ENCODE data around the gene CEBPE. TPM values are rescaled to one million over a fixed set of nuclear protein-coding genes. Genes with fewer than 3 reads are reported as not detected.

Gene CEBPE
- total and polyA plus RNA-seq, 2 donors (not counting 1 experiment from before 2014, with no cell fraction given), result 0.37 to 0.45 TPM

DNA sequence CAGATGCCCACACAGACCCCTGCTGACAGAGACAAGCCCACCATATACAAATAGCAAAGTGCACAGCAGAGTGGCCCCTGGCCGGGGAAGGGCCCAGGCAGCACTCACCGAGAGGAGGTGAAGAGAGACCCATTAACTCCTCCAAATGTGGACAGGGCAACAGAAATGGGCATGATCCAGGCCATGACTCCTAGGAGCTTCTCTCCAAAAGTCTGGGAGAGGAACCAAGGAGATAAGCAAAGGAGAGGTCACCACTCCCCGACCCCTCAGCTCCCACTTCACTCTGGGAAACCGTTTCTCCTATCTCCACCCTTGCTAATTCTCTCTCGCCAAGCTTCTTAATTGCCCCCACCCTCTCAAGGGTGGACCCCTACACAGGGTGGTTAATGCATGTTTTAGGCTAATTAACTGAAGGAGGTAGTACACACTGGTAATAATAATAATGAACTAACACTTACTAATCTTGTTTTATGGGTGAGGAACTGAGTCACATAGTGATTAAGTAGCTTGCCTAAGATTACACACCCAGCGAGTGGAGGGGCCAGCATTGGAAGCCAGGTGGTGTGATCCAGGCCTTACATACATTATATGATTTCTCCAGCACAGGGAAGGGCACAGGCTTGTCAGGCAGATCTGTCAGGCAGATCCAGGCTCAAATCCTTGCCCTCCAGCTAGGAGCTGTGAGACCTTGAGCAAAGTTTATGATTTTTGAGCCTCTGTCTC lies 18.9 kb upstream of the CEBPE start:
- DNase-seq (no peak), ATAC-seq (ENCODE audit: low read depth) (no peak)
- Histone ChIP-seq H2AFZ (ENCODE audit: insufficient read depth, low read depth, low read length, poor library complexity, severe bottlenecking) (no peak overlapping the region), H3K9ac (ENCODE audit: low read length) (no peak overlapping the region), H3K36me3 (replicated peaks in 1 of 2; ENCODE audit: control extremely low read depth in 1 of 2, control insufficient read depth in 1 of 2, extremely low read depth in 1 of 2, insufficient read depth in 2 of 2, low read length in 1 of 2) (no peaks in the 10 kb centered on the region), H3K9me3 (ENCODE audit: control extremely low read depth in 1 of 3, control insufficient read depth in 2 of 3, insufficient read depth in 1 of 3, low read length in 2 of 3) (no peaks in the 10 kb centered on the region), H3K4me2 (replicated peaks; ENCODE audit: low read depth, low read length, poor library complexity, severe bottlenecking) (no peak overlapping the region), H3K4me1 (ENCODE audit: control insufficient read depth in 2 of 2, insufficient read depth in 2 of 2, low read length in 2 of 2) (no peaks in the 10 kb centered on the region), H3K4me3 (ENCODE audit: control extremely low read depth in 1 of 5, extremely low read depth in 1 of 5, insufficient read depth in 1 of 5, low read depth in 2 of 5, low read length in 4 of 5) (no peak overlapping the region), H4K20me1 (ENCODE audit: control insufficient read depth, insufficient read depth, low read length, poor library complexity, severe bottlenecking) (no peaks in the 10 kb centered on the region), H3K27me3 (replicated peaks in 1 of 4; ENCODE audit: control extremely low read depth in 1 of 4, control insufficient read depth in 3 of 4, insufficient read depth in 4 of 4, low read length in 3 of 4) (no peaks in the 10 kb centered on the region), H3K79me2 (ENCODE audit: control insufficient read depth, insufficient read depth, low read length) (no peaks in the 10 kb centered on the region), H3K27ac (ENCODE audit: low read length in 2 of 2) (no peak overlapping the region)
- TF ChIP-seq, protein P1, sequence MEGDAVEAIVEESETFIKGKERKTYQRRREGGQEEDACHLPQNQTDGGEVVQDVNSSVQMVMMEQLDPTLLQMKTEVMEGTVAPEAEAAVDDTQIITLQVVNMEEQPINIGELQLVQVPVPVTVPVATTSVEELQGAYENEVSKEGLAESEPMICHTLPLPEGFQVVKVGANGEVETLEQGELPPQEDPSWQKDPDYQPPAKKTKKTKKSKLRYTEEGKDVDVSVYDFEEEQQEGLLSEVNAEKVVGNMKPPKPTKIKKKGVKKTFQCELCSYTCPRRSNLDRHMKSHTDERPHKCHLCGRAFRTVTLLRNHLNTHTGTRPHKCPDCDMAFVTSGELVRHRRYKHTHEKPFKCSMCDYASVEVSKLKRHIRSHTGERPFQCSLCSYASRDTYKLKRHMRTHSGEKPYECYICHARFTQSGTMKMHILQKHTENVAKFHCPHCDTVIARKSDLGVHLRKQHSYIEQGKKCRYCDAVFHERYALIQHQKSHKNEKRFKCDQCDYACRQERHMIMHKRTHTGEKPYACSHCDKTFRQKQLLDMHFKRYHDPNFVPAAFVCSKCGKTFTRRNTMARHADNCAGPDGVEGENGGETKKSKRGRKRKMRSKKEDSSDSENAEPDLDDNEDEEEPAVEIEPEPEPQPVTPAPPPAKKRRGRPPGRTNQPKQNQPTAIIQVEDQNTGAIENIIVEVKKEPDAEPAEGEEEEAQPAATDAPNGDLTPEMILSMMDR (IDR thresholded peaks at IDR 0.05), result no peak
- TF ChIP-seq EZH2 (IDR thresholded peaks at IDR 0.05; ENCODE audit: borderline replicate concordance, insufficient read depth, low read depth, low read length, poor library complexity, severe bottlenecking), result no peak
- Mint-ChIP-seq H3K9me3 (ENCODE audit: insufficient read depth) (no peaks in the 10 kb centered on the region), H3K4me3 (no peak overlapping the region), H3K27ac (no peak overlapping the region), H3K4me1 (no peaks in the 10 kb centered on the region), H3K27me3 (no peaks in the 10 kb centered on the region)
- WGBS (ENCODE audit: insufficient coverage), result 100% methylated on average over 2 of the region's 6 CpGs
- ChIA-PET POLR2A (no interaction called here), CTCF (interaction anchor here (0.8 kb wide), 1 partner anchor 46 kb away, joined by 3 read pairs; no protein-coding TSS in a partner anchor)
- intact Hi-C loops (cut with micrococcal nuclease), result no loop called here

DNA sequence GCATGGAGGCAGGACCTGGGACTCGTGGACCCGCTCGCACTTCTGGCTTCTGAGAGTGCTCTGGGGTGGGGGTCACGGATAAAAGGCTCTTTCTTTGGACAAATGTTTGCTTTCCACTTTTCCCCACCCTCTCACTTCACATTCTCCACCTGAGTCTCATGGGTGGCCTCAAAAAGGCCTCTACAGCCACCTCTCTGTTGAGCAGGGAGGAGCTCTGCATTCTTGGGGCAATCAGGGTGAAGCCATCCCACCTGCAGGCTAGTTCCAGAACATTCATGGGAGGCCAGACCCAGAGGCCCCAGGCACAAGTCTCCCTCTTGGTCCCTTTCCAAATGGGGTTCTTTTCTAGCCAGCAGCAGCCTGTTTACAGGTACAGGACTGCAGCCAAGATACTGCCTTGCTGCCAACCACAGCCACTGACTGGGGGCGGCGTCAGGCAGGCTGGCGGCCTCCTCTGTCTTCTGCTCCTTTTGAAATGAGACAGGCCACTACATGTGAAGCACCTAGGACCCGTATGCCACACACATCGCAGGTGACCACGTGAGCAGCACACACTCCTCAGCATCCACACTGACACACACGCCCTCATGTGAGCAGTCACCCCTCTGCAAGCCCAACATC lies 18.2 kb upstream of the CEBPE start:
- no peaks in the 10 kb centered on the region for H3K27me3 ChIP-seq (replicated peaks in 1 of 4; ENCODE audit: control extremely low read depth in 1 of 4, control insufficient read depth in 3 of 4, insufficient read depth in 4 of 4, low read length in 3 of 4)
- no peak overlapping the region for H3K9ac ChIP-seq (ENCODE audit: low read length)
- H3K79me2 ChIP-seq (ENCODE audit: control insufficient read depth, insufficient read depth, low read length), result no peaks in the 10 kb centered on the region
- CTCF ChIA-PET, result interaction anchor here (0.8 kb wide), 1 partner anchor 47 kb away, joined by 3 read pairs; no protein-coding TSS in a partner anchor
- no peak overlapping the region for H2AFZ ChIP-seq (ENCODE audit: insufficient read depth, low read depth, low read length, poor library complexity, severe bottlenecking)
- Mint-ChIP-seq H3K4me3 (no peak overlapping the region), H3K9me3 (ENCODE audit: insufficient read depth) (no peaks in the 10 kb centered on the region), H3K27me3 (no peaks in the 10 kb centered on the region), H3K4me1 (no peaks in the 10 kb centered on the region), H3K27ac (no peak overlapping the region)
- H3K4me2 ChIP-seq (replicated peaks; ENCODE audit: low read depth, low read length, poor library complexity, severe bottlenecking), result no peak overlapping the region
- no peak overlapping the region for H3K4me3 ChIP-seq (ENCODE audit: control extremely low read depth in 1 of 5, extremely low read depth in 1 of 5, insufficient read depth in 1 of 5, low read depth in 2 of 5, low read length in 4 of 5)
- DNase-seq (no peak), ATAC-seq (ENCODE audit: low read depth) (no peak)
- H4K20me1 ChIP-seq (ENCODE audit: control insufficient read depth, insufficient read depth, low read length, poor library complexity, severe bottlenecking), result no peaks in the 10 kb centered on the region
- TF ChIP-seq, protein P1 (IDR thresholded peaks at IDR 0.05), result no peak
- no peak for TF ChIP-seq EZH2 (IDR thresholded peaks at IDR 0.05; ENCODE audit: borderline replicate concordance, insufficient read depth, low read depth, low read length, poor library complexity, severe bottlenecking)
- intact Hi-C loops (cut with micrococcal nuclease), result no loop called here
- WGBS (ENCODE audit: insufficient coverage), result 86% methylated on average over 7 of the region's 11 CpGs
- H3K9me3 ChIP-seq (ENCODE audit: control extremely low read depth in 1 of 3, control insufficient read depth in 2 of 3, insufficient read depth in 1 of 3, low read length in 2 of 3), result no peaks in the 10 kb centered on the region
- H3K4me1 ChIP-seq (ENCODE audit: control insufficient read depth in 2 of 2, insufficient read depth in 2 of 2, low read length in 2 of 2), result no peaks in the 10 kb centered on the region
- POLR2A ChIA-PET, result no interaction called here
- no peak overlapping the region for H3K27ac ChIP-seq (ENCODE audit: low read length in 2 of 2)
- H3K36me3 ChIP-seq (replicated peaks in 1 of 2; ENCODE audit: control extremely low read depth in 1 of 2, control insufficient read depth in 1 of 2, extremely low read depth in 1 of 2, insufficient read depth in 2 of 2, low read length in 1 of 2), result no peaks in the 10 kb centered on the region

All from B cell (primary cell).